ENCODE results near the gene ARMC5.
"Not testable (repeated sequence)": the region's sequence is repeated elsewhere in the genome, so short reads cannot be mapped to it uniquely, and the experiment has no call there.

The ARMC5 gene

GRCh38 chr16:31435341-31436220, 23.7 kb upstream of the ARMC5 start:
- DNase-seq = no peak

- no peak for DNase-seq
Observed at GRCh38 chr16:31436221-31437045, 22.9 kb upstream of the ARMC5 start.

DNA sequence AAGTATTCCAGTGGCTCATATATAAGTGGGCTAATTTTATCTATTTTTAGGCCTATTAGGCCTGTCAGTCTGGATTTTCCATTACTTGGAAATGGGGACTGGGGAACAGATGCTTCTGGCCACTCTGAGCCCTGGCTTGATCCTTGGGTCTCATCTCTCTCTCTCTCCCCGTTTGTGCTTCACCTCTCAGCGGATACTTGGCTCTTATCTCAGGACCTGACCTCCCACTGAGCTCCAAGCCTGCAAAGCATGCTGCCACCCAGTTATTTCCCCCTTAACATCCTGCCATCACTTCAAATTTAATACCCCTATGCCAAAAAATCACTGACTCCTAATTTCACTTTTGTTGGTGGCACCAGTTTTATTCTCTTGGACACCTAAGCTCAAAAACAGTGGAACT, 20.9 kb upstream of the ARMC5 start:
- DNase-seq = no peak

GRCh38 chr16:31439023-31439422, 20.3 kb upstream of the ARMC5 start:
- not testable (repeated sequence) for DNase-seq

DNA sequence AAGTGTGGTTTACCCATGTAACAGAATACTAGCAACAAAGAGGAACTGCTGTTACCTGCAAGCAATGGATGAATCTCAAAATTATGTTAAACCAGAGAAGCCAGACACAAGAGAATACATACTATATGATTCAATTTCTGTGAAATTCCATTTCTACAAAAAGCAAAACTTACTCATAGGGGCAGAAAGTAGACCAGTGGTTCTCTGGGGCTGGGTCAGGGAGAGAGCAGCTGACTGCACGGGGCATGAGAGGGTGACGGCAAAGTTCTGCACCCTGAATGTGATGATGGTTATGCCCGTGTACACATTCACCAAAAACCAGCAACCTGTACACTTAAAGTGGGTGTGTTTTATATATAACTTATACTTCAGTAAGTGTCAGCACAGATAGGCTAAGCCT, 19.8 kb upstream of the ARMC5 start:
- no peak for DNase-seq

- DNase-seq = no peak
Observed at GRCh38 chr16:31440516-31441184, 18.7 kb upstream of the ARMC5 start.

- no peak for DNase-seq
Observed at GRCh38 chr16:31441956-31442355, 17.3 kb upstream of the ARMC5 start.

DNA sequence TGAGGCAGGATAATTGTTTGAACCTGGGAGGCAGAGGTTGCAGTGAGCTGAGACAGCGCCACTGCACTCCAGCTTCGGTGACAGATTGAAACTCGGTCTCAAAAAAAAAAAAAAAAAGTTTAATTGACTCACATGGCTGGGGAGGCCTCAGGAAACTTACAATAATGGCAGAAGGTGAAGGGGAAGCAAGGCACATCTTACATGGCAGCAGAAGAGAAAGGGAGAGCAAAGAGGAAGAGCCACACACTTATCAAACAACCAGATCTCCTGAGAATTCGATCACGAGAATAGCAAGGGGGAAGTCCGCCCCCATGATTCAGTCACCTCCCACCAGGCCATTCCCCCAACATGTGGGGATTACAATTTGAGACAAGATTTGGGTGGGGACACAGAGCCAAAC, 13.4 kb upstream of the ARMC5 start:
- not testable (repeated sequence) for DNase-seq

DNA sequence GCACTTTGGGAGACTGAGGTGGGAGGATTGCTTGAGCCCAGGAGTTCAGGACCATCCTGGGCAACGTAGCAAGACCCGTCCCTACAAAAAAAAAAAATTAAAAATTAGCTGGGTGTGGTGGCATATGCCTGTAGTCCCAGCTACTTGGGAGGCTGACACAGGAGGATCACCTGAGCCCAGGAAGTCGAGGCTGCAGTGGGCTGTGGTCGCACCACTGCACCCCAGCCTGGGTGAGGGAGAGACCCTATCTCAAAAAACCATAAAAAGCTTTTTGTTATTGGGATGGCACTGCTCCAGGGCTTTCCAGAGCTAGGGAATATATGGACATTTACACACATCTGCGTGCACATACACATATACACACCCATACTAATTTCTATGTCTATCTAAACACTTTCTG, 8.1 kb upstream of the ARMC5 start:
- DNase-seq = no peak

- DNase-seq = no peak
Observed at GRCh38 chr16:31451681-31452351, 7.5 kb upstream of the ARMC5 start.

- no peak for DNase-seq
Observed at GRCh38 chr16:31452631-31453106, 6.6 kb upstream of the ARMC5 start.

- DNase-seq = no peak
Observed at GRCh38 chr16:31453255-31454204, 5.8 kb upstream of the ARMC5 start.

GRCh38 chr16:31455601-31456314, 3.5 kb upstream of the ARMC5 start:
- DNase-seq = no peak

DNA sequence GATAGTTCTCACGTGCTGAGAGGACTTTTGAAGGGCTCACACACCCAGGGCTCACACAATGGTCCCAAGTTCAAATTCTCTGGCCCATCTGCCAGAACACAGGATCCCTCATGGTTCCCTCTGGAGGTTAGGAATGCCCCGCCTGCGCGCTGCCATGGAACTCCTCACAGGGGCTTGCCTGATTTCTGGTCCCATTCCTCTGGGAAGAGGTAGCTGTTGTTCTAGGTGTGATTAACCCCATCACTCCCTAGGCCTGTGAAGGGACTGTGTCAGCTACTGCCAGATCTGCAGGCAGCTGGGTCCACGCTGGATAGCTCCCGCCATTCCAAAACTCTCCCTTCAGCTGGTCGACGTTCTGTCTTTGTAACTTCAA, 2.3 kb upstream of the ARMC5 start:
- no peak for DNase-seq

DNA sequence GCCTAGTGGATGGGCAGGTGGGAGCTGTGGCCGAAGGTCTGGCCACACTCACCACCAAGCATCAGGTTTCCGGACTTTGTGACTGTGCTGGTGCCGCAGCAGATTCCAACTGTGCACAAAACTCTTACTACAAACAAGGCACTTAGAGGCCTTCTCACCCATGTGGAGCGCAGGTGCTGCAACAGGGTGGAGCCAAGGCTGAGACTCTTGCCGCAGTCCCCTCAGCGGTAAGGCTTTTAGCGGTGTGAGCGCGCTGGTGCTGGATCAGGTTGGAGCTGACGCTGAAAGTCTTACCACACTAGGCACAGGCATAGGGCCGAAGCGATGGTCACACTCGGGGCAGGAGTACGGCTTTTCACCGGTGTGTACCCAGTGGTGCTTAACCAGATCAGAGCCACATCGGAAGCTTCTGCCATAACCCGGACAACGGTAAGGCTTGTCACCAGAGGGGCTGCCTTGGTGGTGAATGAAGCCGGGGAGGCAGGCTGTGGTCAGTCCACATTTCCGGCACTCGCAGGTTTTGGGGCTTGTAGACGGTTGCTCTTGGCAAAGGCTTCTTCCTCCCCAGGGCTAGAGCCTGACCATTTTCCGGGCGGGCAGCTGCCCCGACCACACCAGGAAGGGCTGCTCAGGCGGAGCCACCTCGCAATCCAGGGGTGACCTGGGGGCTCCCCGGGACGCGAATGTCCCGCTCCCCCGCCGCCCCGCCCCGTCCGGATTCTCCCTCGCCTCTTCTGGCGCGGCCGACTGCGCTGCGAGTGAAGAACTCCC, 1.0 kb upstream of the ARMC5 start:
- no peak for DNase-seq

DNA sequence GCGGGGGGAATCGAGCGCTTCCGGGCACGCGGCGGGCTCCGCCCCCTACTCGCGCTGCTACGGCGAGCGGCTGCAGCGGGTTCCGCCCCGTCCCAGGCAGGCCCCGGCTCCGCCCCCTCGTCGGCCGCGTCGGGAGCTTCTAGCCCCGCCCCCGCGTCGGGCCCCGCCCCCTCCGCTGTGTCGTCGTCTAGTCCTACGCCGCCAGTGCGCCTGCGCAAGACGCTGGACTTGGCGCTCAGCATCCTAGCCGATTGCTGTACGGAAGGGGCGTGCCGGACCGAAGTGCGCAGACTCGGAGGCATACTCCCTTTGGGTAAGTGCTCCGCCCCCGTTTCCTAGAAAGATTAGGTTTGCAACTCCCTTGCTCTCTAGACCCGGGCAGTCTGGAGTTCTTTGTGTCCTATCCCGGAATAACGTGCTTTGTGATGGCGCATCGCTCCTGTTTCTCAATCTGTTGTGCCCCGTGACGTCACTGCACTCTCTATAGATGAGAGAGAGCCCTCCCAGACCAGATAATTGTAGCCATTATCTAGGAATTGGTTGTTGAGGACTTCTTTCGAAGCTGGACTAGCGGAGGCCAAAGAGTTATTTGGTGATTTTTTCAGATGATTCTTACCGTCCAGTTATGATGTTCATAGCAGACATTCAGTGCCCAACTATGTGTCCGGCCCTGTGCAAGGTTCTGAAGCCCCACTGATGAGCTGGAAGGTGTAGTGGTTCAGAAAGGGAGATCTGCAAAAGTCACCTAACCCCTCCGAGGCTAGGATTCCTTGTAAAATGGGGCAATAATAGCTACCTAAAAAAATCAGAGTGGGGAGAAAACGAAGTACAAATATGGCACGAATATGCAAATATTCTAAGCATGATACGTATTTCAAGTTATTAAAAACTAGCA, 633 bp downstream of the ARMC5 start:
- DNase-seq = peak; percentile 78

DNA sequence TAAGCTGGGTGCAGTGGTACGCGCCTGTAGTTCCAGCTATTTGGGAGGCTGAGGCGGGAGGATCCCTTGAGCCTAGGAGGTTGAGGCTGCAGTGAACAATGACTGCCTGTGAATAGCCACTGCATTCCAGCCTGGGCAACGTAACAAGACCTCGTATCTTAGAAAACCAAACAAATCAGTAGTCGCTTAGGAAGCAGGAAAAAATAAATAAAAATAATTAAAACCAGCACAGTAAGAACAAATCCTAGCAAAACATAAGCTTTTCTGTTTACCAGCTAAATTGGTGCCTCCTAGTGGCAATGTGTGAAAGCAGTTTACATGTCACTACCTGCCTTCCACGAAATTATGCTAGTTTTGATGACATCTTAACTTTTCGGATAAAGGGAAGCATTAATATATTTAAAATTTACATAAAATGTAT, 1.3 kb downstream of the ARMC5 start:
- DNase-seq = no peak

DNA sequence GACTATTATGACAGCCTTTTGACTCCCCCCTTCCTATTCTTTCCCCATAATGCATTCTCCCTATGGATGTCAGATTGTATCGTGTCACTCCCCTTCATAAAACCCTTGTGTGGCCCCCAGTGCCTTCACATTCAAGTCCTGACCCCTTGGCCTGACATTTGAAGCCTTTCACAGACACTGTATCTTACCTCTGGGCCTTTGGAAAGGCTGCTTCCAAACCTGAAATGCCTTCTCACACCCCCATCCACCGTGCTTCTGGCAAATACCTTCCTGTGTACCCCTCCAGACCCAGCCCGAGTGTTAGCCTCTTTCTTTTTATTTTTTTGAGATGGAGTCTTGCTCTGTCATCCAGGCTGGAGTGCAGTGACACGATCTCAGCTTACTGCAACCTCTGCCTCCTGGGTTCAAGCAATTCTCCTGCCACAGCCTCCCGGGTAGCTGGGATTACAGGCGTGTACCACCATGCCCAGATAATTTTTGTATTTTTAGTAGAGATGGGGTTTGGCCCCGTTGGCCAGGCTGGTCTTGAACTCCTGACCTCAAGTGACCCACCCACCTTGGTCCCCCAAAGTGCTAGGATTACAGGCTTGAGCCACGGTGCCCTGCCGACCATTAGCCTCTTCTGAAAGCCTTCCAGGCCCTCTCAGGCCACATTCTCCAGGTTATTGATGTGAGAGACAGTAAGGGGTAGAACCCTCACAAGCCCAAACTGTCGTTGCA, 2.1 kb downstream of the ARMC5 start:
- DNase-seq = no peak

Measured in 8988T (cell line).